GM23338 (cell line): Measurements from ENCODE around the gene INHA. TPM values are rescaled to one million over a fixed set of nuclear protein-coding genes. Genes with fewer than 3 reads are reported as not detected.

ENCODE experiments used
- ATAC-seq: fragments of 200-7000 bp; cut with Tn5 transposase; 3 replicates; pipeline ENCODE4 v1.9.1; 2020
- DNase-seq: peaks from one replicate; pipeline ENCODE4 v3.0.0-alpha.2; 2015; ENCODE audit warnings: low spot score
- H2AFZ ChIP-seq: fragments of 200-600 bp; sonication (generic); 2 replicates; pipeline ENCODE4 v1.8.0; 2016; ENCODE audit warnings: antibody characterized with exemption, mild to moderate bottlenecking, moderate library complexity
- H3F3A ChIP-seq: fragments of 200-600 bp; sonication (generic); replicated peaks from 2 replicates; pipeline ENCODE4 v1.8.0; 2017; ENCODE audit warnings: antibody characterized with exemption, mixed run types, low read depth
- H3K27ac ChIP-seq: fragments of 200-600 bp; sonication (generic); 2 replicates; pipeline ENCODE4 v1.6.1; 2016; ENCODE audit warnings: low read depth
- H3K27me3 ChIP-seq: fragments of 200-600 bp; sonication (generic); 2 replicates; pipeline ENCODE4 v1.8.0; 2016; ENCODE audit warnings: mild to moderate bottlenecking, mixed run types, moderate library complexity; ENCODE audit not compliant: insufficient read depth
- H3K36me3 ChIP-seq: fragments of 200-600 bp; sonication (generic); 2 replicates; pipeline ENCODE4 v1.8.0; 2016; ENCODE audit warnings: mild to moderate bottlenecking; ENCODE audit not compliant: insufficient read depth
- H3K4me1 ChIP-seq: fragments of 200-600 bp; sonication (generic); 2 replicates; pipeline ENCODE4 v1.8.0; 2016; ENCODE audit warnings: mild to moderate bottlenecking, moderate library complexity; ENCODE audit not compliant: insufficient read depth
- H3K4me2 ChIP-seq: fragments of 200-600 bp; sonication (generic); 2 replicates; pipeline ENCODE4 v1.7.1; 2017; ENCODE audit warnings: mixed run types
- H3K4me3 ChIP-seq: fragments of 200-600 bp; sonication (generic); 2 replicates; pipeline ENCODE4 v1.6.1; 2016; ENCODE audit warnings: mixed run types
- H3K79me2 ChIP-seq: fragments of 200-600 bp; sonication (generic); replicated peaks from 2 replicates; pipeline ENCODE4 v1.8.0; 2017; ENCODE audit warnings: mild to moderate bottlenecking; ENCODE audit not compliant: insufficient read depth
- H3K9me2 ChIP-seq: fragments of 200-600 bp; sonication (generic); 2 replicates; pipeline ENCODE4 v1.8.0; 2017; ENCODE audit not compliant: insufficient read depth
- H4K20me1 ChIP-seq: fragments of 200-600 bp; sonication (generic); replicated peaks from 2 replicates; pipeline ENCODE4 v1.8.0; 2017; ENCODE audit warnings: mild to moderate bottlenecking; ENCODE audit not compliant: insufficient read depth
- H3K27ac Mint-ChIP-seq: 2 replicates; pipeline ENCODE4 v1.8.0; 2020; ENCODE audit warnings: inconsistent platforms, mild to moderate bottlenecking, moderate library complexity, mixed read lengths
- H3K27me3 Mint-ChIP-seq: 3 replicates; pipeline ENCODE4 v1.8.0; 2022; ENCODE audit warnings: low read depth, mild to moderate bottlenecking, moderate library complexity, mixed read lengths, inconsistent platforms; ENCODE audit not compliant: insufficient read depth, poor library complexity
- H3K36me3 Mint-ChIP-seq: 3 replicates; pipeline ENCODE4 v1.8.0; 2021; ENCODE audit warnings: low read depth, mild to moderate bottlenecking, inconsistent platforms, moderate library complexity, mixed read lengths
- H3K4me1 Mint-ChIP-seq: 3 replicates; pipeline ENCODE4 v1.8.0; 2020; ENCODE audit warnings: mild to moderate bottlenecking, inconsistent platforms, mixed read lengths
- H3K4me3 Mint-ChIP-seq: 3 replicates; pipeline ENCODE4 v1.8.0; 2021; ENCODE audit warnings: moderate library complexity, mild to moderate bottlenecking, inconsistent platforms, mixed read lengths
- H3K9me3 Mint-ChIP-seq: 3 replicates; pipeline ENCODE4 v1.8.0; 2020; ENCODE audit warnings: moderate library complexity, mild to moderate bottlenecking, inconsistent platforms, mixed read lengths
- CREB1 ChIP-seq: fragments of 250-450 bp; sonication (Bioruptor Pico); IDR thresholded peaks from 2 replicates; pipeline ENCODE4 v1.5.0; 2020; ENCODE audit warnings: low read depth, mild to moderate bottlenecking, moderate library complexity
- CTCF ChIP-seq, 2 experiments: fragments of 200-600 bp in 1 of 2; sonication (generic) in 1 of 2; conservative IDR thresholded peaks; 2 replicates each; pipeline versions ENCODE4 v1.5.1 to v1.6.1; 2016 to 2017; ENCODE audit warnings: antibody characterized with exemption in 2 of 2, low read depth in 2 of 2, mild to moderate bottlenecking in 2 of 2, moderate library complexity in 1 of 2
- ETS1 ChIP-seq: IDR thresholded peaks from 2 replicates; pipeline ENCODE4 v1.6.1; 2016; ENCODE audit warnings: antibody characterized with exemption
- EZH2 ChIP-seq: fragments of 200-600 bp; sonication (generic); IDR thresholded peaks from one replicate; pipeline ENCODE4 v1.8.0; 2017; ENCODE audit warnings: antibody characterized with exemption, mild to moderate bottlenecking, low read depth; ENCODE audit not compliant: unreplicated experiment
- EZH2phosphoT487 ChIP-seq: fragments of 200-600 bp; sonication (generic); IDR thresholded peaks from one replicate; pipeline ENCODE4 v1.8.1; 2018; ENCODE audit warnings: antibody characterized with exemption; ENCODE audit not compliant: unreplicated experiment
- JUNB ChIP-seq: IDR thresholded peaks from one replicate; pipeline ENCODE4 v1.6.1; 2016; ENCODE audit warnings: antibody characterized with exemption; ENCODE audit not compliant: unreplicated experiment
- NANOG ChIP-seq: IDR thresholded peaks from 2 replicates; pipeline ENCODE4 v1.6.1; 2016; ENCODE audit warnings: antibody characterized with exemption, borderline replicate concordance
- POLR2AphosphoS5 ChIP-seq: IDR thresholded peaks from 2 replicates; pipeline ENCODE4 v1.6.1; 2016; ENCODE audit warnings: antibody characterized with exemption, low read depth
- REST ChIP-seq: IDR thresholded peaks from one replicate; pipeline ENCODE4 v1.6.1; 2018; ENCODE audit warnings: antibody characterized with exemption; ENCODE audit not compliant: unreplicated experiment
- STAT1 ChIP-seq: IDR thresholded peaks from one replicate; pipeline ENCODE4 v1.6.1; 2016; ENCODE audit warnings: antibody characterized with exemption; ENCODE audit not compliant: unreplicated experiment
- ZNF114 ChIP-seq: fragments of 250-450 bp; sonication (Bioruptor Pico); IDR thresholded peaks from 2 replicates; pipeline ENCODE4 v1.5.0; 2020; ENCODE audit warnings: mild to moderate bottlenecking, moderate library complexity
- ZNF331 ChIP-seq: fragments of 250-450 bp; sonication (Bioruptor Pico); IDR thresholded peaks from 2 replicates; pipeline ENCODE4 v1.5.0; 2020; ENCODE audit warnings: low read depth, mild to moderate bottlenecking, moderate library complexity
- polyA plus RNA-seq: library from polyadenylated mRNA; unstranded; fragments of >200 nt; fragmentation: Nextera tagmentation; extraction: Ambion mirVana; gene quantifications from 2 replicates; pipeline ENCODE4 v1.2.1, GENCODE V29; 2016
- total RNA-seq: library from RNA; depleted of rRNA; stranded (reverse); fragments of >200 nt; shearing (Covaris generic); gene quantifications from 2 replicates; pipeline ENCODE4 v1.2.3, GENCODE V29; 2014

The INHA gene
- total and polyA plus RNA-seq, 2 experiments from 2014 or later = 1.5 to 1.6 TPM

- TF ChIP-seq CTCF (conservative IDR thresholded peaks at IDR 0.05; ENCODE audit: low read depth in 2 of 2) (no peak), REST (no peak), ZNF114 (CRISPR knock-in tag) (no peak)
Observed at GRCh38 chr2:219576505-219577388, 4.6 kb downstream of the INHA start (continued).

GRCh38 chr2:219578811-219579613 is 6.9 kb downstream of the INHA start:
- DNase-seq = no peak
- peak overlapping the region; percentile 83 for H2AFZ ChIP-seq
- H3K4me1 ChIP-seq = peaks cover 28% of the 10 kb centered on the region
- Mint-ChIP-seq H3K27ac (no peak overlapping the region), H3K9me3 (no peaks in the 10 kb centered on the region), H3K36me3 (no peaks in the 10 kb centered on the region; the same call in 2 of the 3 replicates), H3K4me1 (peaks cover 38% of the 10 kb centered on the region), H3K4me3 (no peak overlapping the region), H3K27me3 (peaks cover 13% of the 10 kb centered on the region)
- no peak overlapping the region for H3K4me2 ChIP-seq
- H3K36me3 ChIP-seq = no peaks in the 10 kb centered on the region
- H3K79me2 ChIP-seq = no peaks in the 10 kb centered on the region
- 0 out of 2 replicates have a peak, but pooled peaks cover 4% of the 10 kb centered on the region for H3F3A ChIP-seq
- H3K27ac ChIP-seq = no peak overlapping the region
- H3K9me2 ChIP-seq = 0 out of 2 replicates have a peak, but pooled peaks cover 4% of the 10 kb centered on the region
- no peaks in the 10 kb centered on the region for H4K20me1 ChIP-seq
- no peaks in the 10 kb centered on the region for H3K27me3 ChIP-seq
- H3K4me3 ChIP-seq = no peak overlapping the region
- ATAC-seq = no peak
- TF ChIP-seq EZH2phosphoT487 (no peak), CTCF (conservative IDR thresholded peaks at IDR 0.05; ENCODE audit: low read depth in 2 of 2) (no peak), EZH2 (no peak), ETS1 (no peak), REST (no peak), POLR2AphosphoS5 (no peak), NANOG (no peak), STAT1 (no peak), ZNF331 (CRISPR knock-in tag) (no peak), JUNB (no peak), ZNF114 (CRISPR knock-in tag) (no peak), CREB1 (CRISPR knock-in tag) (no peak)
